GM18858 (cell line): Measurements from ENCODE around the gene SART3.
A peak's percentile ranks its signal among the peaks of the same experiment; 100 is the strongest.
"Not testable (repeated sequence)": the region's sequence is repeated elsewhere in the genome, so short reads cannot be mapped to it uniquely, and the experiment has no call there.

Experiments
- ATAC-seq: cut with Tn5 transposase; IDR thresholded peaks from one replicate; pipeline ENCODE4 v1.9.1; 2021; ENCODE audit not compliant: unreplicated experiment

Gene SART3

GRCh38 chr12:108565976-108566375, 5.0 kb upstream of the SART3 start:
- no peak for ATAC-seq

GRCh38 chr12:108565146-108565545, 4.2 kb upstream of the SART3 start:
- no peak for ATAC-seq

- ATAC-seq = no peak
Measured at GRCh38 chr12:108564724-108565123, 3.8 kb upstream of the SART3 start.

- no peak for ATAC-seq
Measured at GRCh38 chr12:108563804-108564151, 2.8 kb upstream of the SART3 start.

GRCh38 chr12:108563136-108563803, 2.3 kb upstream of the SART3 start:
- ATAC-seq = no peak

GRCh38 chr12:108562348-108563135, 1.6 kb upstream of the SART3 start, which contains the start of gene ISCU:
Gene ISCU, plus strand, starts transcription at chr12:108562596. Its CDS starts 27 bp downstream, at chr12:108562623.
- ATAC-seq = peak; percentile 44

- no peak for ATAC-seq
Measured at GRCh38 chr12:108561852-108562347, 927 bp upstream of the SART3 start.

- no peak for ATAC-seq
Measured at GRCh38 chr12:108560321-108560721, 652 bp downstream of the SART3 start.

- ATAC-seq = no peak
Measured at GRCh38 chr12:108559748-108560147, 1.2 kb downstream of the SART3 start.

GRCh38 chr12:108559007-108559655, 1.8 kb downstream of the SART3 start:
- no peak for ATAC-seq

GRCh38 chr12:108555383-108555782, 5.6 kb downstream of the SART3 start:
- ATAC-seq = not testable (repeated sequence)

GRCh38 chr12:108553799-108554198, 7.2 kb downstream of the SART3 start:
- no peak for ATAC-seq

GRCh38 chr12:108551535-108551934, 9.4 kb downstream of the SART3 start:
- no peak for ATAC-seq

GRCh38 chr12:108548954-108549521, 11.9 kb downstream of the SART3 start:
- no peak for ATAC-seq

- ATAC-seq = no peak
Measured at GRCh38 chr12:108547686-108548085, 13.3 kb downstream of the SART3 start.

- ATAC-seq = no peak
Measured at GRCh38 chr12:108543652-108544051, 17.3 kb downstream of the SART3 start.

- no peak for ATAC-seq
Measured at GRCh38 chr12:108542320-108542719, 18.7 kb downstream of the SART3 start.

GRCh38 chr12:108538616-108539195, 22.3 kb downstream of the SART3 start:
- no peak for ATAC-seq

GRCh38 chr12:108538146-108538545, 22.8 kb downstream of the SART3 start:
- ATAC-seq = no peak

GRCh38 chr12:108531929-108532848, 28.8 kb downstream of the SART3 start:
- no peak for ATAC-seq
